Activated naive CD4-positive, alpha-beta T cell treated with anti-CD3 and anti-CD28 coated beads for 36 hours (primary cell): ENCODE results near the gene CACNA1C. TPM values are rescaled to one million over a fixed set of nuclear protein-coding genes. Genes with fewer than 3 reads are reported as not detected.

Experiments used
- CTCF ChIA-PET: fragments of 350-600 bp; sonication (Branson Sonifier 250); formaldehyde crosslinking; loops from one replicate; lab custom pipeline; 2021; ENCODE audit warnings: antibody characterized with exemption; lab: Charles Lee
- DNase-seq: peaks from one replicate; pipeline ENCODE4 v3.0.0-alpha.2; 2020
- H3K27ac Mint-ChIP-seq: one replicate; pipeline ENCODE4 v1.8.0; 2021; ENCODE audit warnings: mild to moderate bottlenecking, mixed read lengths
- H3K27me3 Mint-ChIP-seq: one replicate; pipeline ENCODE4 v1.8.0; 2021; ENCODE audit warnings: low read depth, mixed read lengths
- H3K36me3 Mint-ChIP-seq: one replicate; pipeline ENCODE4 v1.8.0; 2021; ENCODE audit warnings: low read depth, mixed read lengths
- H3K4me1 Mint-ChIP-seq: one replicate; pipeline ENCODE4 v1.8.0; 2021; ENCODE audit warnings: low read depth, mixed read lengths
- H3K4me3 Mint-ChIP-seq: one replicate; pipeline ENCODE4 v1.8.0; 2021; ENCODE audit warnings: mild to moderate bottlenecking, moderate library complexity, mixed read lengths
- H3K9me3 Mint-ChIP-seq: one replicate; pipeline ENCODE4 v1.8.0; 2021; ENCODE audit warnings: mixed read lengths
- intact Hi-C: fragments of 100-400 bp; cut with micrococcal nuclease; formaldehyde crosslinking; loops from one replicate; pipeline ENCODE4 v1.15.1; 2023
- total RNA-seq, 2 experiments: library from RNA; stranded (reverse); gene quantifications; one replicate each; pipeline ENCODE4 v1.2.3, GENCODE V29; 2021

CACNA1C gene
- total RNA-seq, 2 experiments from 2014 or later: 0.02 to 0.12 TPM

DNA sequence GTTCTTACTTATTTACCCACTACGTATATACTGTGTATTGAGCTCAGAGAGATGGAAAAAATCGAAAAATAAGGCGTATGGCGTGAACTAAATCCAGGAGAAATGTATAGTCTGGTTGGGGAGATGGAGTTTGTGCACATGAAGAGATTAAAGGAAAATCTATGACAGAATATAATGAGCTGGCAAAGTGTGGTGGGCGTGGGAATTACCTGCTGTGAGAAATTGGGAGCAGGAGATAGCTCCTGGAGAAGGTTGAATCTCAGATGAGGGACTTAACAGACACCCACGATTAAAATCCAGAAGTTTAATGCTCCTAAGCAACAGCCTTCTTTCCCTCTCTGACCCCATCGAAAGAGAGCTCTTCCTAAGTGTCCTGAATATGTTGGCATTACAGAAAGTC, 517.8 kb downstream of the CACNA1C start:
- no peak overlapping the region for H3K4me3 Mint-ChIP-seq
- H3K36me3 Mint-ChIP-seq: no peaks in the 10 kb centered on the region
- H3K4me1 Mint-ChIP-seq: no peaks in the 10 kb centered on the region
- DNase-seq: no peak
- H3K27me3 Mint-ChIP-seq: peaks cover 2% of the 10 kb centered on the region
- H3K9me3 Mint-ChIP-seq: no peaks in the 10 kb centered on the region
- CTCF ChIA-PET: no interaction called here
- H3K27ac Mint-ChIP-seq: no peak overlapping the region
- intact Hi-C loops: no loop called here

DNA sequence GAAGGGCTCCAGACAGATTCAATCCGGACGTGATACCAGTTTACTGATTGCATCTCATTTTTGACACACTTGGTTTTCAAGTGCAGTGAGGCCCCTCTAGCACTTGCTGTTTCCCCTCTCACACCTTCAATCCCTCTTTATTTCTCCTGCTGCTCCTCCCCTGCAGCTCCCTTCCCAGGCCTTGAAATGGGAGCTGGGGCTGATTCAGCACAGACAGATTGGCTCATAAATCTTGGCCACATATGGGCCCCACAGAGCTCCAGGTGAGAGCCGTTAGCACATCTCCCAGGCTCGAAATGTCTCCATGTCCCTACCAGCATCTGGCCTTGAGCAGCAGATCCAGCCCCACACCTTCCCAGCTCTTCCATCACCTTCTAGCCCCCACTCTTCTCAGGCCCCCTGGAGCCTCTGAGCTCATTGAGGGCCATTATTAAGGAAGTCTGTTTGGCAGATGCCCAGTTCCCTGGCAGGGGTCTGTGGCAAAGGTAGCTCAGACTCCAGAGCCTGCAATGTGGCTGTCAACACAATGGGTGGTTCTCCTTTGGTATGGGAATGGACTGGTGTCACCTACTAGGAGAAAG, 521.7 kb downstream of the CACNA1C start:
- no peak for DNase-seq
- H3K9me3 Mint-ChIP-seq: no peaks in the 10 kb centered on the region
- intact Hi-C loops: no loop called here
- H3K36me3 Mint-ChIP-seq: no peaks in the 10 kb centered on the region
- CTCF ChIA-PET: no interaction called here
- H3K4me3 Mint-ChIP-seq: no peak overlapping the region
- peaks cover 2% of the 10 kb centered on the region for H3K27me3 Mint-ChIP-seq
- H3K27ac Mint-ChIP-seq: no peak overlapping the region
- no peaks in the 10 kb centered on the region for H3K4me1 Mint-ChIP-seq

DNA sequence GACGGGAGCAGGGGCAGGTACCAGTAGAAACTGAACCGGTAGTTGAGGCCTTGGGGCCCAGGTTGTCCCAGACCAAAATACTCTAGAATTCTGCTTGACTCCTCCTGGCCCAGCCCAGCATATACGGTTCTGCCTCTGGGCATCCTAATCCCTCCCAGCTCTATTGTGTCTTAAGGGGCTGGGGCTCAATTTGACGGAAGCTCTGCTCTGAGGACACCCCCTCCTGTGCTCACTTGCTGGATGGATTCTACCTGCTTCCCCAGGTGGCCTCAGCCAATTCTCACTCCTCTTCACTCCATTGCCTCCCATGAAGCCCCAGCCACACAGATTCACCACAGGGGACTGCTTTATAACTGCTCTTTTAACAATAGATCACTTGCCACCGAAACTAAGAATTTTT, 522.5 kb downstream of the CACNA1C start:
- Mint-ChIP-seq H3K4me1 (no peaks in the 10 kb centered on the region), H3K27me3 (peaks cover 2% of the 10 kb centered on the region), H3K27ac (no peak overlapping the region), H3K4me3 (no peak overlapping the region), H3K9me3 (no peaks in the 10 kb centered on the region), H3K36me3 (no peaks in the 10 kb centered on the region)
- intact Hi-C loops: no loop called here
- CTCF ChIA-PET: no interaction called here
- no peak for DNase-seq

DNA sequence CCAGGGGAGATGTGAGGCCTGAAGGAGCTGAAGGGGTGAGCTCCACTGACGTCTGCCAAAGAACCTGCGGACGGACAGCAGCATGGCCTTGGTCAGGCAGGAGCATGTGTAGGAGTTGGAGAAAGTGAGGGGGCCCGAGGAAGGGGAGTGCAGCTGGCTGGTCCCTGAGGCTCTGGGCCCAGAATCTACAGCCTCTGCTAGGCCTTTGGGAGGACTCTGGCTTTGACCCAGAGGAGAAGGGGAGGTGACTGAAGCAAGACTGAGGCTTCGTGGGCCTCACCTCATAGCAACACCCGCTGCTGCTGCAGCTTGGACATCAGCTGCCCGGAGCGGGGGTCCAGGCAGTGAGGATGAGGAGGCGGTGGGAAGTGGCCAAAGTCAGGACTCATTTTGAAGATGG, 525.4 kb downstream of the CACNA1C start:
- Mint-ChIP-seq H3K4me3 (no peak overlapping the region), H3K4me1 (peaks cover 3% of the 10 kb centered on the region), H3K9me3 (no peaks in the 10 kb centered on the region), H3K27me3 (peaks cover 9% of the 10 kb centered on the region), H3K27ac (no peak overlapping the region), H3K36me3 (no peaks in the 10 kb centered on the region)
- no peak for DNase-seq
- intact Hi-C loops: no loop called here
- CTCF ChIA-PET: no interaction called here

DNA sequence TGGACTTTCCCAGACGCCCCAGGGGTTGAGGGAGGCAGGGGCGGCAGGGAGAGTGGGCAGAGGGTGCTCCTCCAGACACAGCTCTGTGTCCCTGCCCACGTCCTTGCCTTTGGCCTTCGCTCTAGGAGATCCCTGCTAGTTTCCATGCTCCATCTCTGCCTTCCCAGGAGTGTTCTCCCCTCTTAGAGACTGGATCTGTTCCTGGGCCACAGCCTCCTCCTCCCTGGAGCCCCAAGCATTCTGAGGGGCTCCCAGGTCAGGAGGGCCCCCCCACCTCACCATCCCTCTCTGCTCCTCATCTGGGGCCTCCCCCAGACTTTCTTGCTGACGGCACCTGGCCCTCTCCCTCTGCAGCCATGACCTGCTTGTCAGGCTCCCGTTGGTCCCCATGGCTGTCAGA, 526.0 kb downstream of the CACNA1C start:
- H3K4me1 Mint-ChIP-seq: peaks cover 3% of the 10 kb centered on the region
- CTCF ChIA-PET: no interaction called here
- intact Hi-C loops: no loop called here
- no peaks in the 10 kb centered on the region for H3K9me3 Mint-ChIP-seq
- DNase-seq: no peak
- no peak overlapping the region for H3K27ac Mint-ChIP-seq
- H3K4me3 Mint-ChIP-seq: no peak overlapping the region
- H3K36me3 Mint-ChIP-seq: no peaks in the 10 kb centered on the region
- H3K27me3 Mint-ChIP-seq: peaks cover 15% of the 10 kb centered on the region

DNA sequence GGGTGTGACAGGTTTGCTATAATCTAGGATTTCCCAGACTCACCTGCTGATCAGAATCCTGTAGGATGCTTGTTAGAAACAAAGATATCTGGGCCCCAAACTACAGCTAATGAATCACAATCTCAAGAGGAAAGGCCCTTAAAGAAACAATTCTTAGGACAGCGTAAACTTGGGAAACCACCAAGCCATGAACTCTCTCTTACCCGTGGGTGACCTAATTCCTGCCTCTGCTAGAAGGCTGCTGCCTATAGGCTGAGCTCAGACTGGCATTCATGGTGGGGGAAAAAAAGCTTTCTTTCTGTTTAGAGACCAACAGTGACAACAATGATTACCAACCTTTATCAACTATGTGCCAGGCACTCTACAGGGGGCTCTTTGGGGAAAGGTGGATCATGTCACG, 528.0 kb downstream of the CACNA1C start:
- Mint-ChIP-seq H3K27me3 (peaks cover 26% of the 10 kb centered on the region), H3K4me3 (no peak overlapping the region), H3K4me1 (peaks cover 3% of the 10 kb centered on the region), H3K27ac (no peak overlapping the region), H3K36me3 (no peaks in the 10 kb centered on the region), H3K9me3 (no peaks in the 10 kb centered on the region)
- intact Hi-C loops: loop anchor here (5.0 to 10.0 kb wide), 3 partner anchors 199 to 946 kb away; no protein-coding TSS in a partner anchor
- DNase-seq: no peak
- CTCF ChIA-PET: interaction anchor here (0.8 kb wide), 1 partner anchor 14 kb away, joined by 3 read pairs; no protein-coding TSS in a partner anchor

DNA sequence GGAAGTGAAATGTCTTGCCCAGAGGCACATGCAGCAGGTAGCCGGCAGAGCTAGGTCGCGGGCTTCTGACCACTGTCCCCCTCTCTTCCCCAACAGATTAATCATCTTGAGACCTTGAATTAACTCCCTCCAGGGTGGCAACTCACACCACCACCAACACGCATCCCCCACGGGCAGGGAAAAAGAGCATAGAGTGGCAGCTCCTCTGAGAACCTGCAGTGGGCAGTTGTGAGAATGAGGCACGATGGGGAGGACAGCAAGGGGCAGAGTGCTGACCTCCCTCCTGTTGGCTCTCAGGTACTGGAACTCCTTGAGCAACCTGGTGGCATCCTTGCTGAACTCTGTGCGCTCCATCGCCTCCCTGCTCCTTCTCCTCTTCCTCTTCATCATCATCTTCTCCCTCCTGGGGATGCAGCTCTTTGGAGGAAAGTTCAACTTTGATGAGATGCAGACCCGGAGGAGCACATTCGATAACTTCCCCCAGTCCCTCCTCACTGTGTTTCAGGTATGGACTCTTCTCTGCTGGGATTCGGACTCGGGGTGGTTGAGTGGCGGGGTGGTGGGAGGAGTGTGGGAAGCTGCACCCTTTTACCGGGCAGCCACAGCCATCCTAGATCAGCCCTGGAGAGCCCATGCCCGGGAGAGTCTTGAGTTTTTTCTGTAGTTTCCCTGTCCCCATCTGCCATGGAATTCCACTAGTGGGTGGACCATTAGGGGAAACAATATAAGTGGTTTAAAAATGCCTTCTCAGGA, 528.7 kb downstream of the CACNA1C start:
- no peak for DNase-seq
- Mint-ChIP-seq H3K4me1 (peaks cover 3% of the 10 kb centered on the region), H3K27me3 (peaks cover 27% of the 10 kb centered on the region), H3K27ac (no peak overlapping the region), H3K9me3 (no peaks in the 10 kb centered on the region), H3K4me3 (no peak overlapping the region), H3K36me3 (no peaks in the 10 kb centered on the region)
- intact Hi-C loops: loop anchor here (2.0 to 10.0 kb wide), 4 partner anchors 199 to 947 kb away; no protein-coding TSS in a partner anchor
- CTCF ChIA-PET: interaction anchor here (0.8 kb wide), 1 partner anchor 15 kb away, joined by 3 read pairs; no protein-coding TSS in a partner anchor

DNA sequence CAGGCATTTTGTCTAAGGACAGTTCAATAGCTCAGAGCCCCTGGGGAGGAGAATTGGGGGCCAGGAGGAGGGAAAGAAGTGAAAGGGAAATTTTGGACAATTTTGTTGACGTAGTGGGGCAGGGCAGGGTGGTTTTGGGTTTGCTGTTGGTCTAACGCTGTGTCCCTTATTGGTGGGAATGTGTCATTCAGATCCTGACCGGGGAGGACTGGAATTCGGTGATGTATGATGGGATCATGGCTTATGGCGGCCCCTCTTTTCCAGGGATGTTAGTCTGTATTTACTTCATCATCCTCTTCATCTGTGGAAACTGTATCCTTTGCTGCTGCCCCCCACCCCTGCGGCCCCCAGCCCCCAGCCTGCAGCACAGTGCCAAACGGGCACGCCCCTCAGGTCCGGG, 529.8 kb downstream of the CACNA1C start:
- H3K9me3 Mint-ChIP-seq: no peaks in the 10 kb centered on the region
- no peak overlapping the region for H3K27ac Mint-ChIP-seq
- intact Hi-C loops: loop anchor here (1.0 to 10.0 kb wide), 5 partner anchors 200 to 948 kb away; no protein-coding TSS in a partner anchor
- no peak for DNase-seq
- no peak overlapping the region for H3K4me3 Mint-ChIP-seq
- no peaks in the 10 kb centered on the region for H3K36me3 Mint-ChIP-seq
- peaks cover 28% of the 10 kb centered on the region for H3K27me3 Mint-ChIP-seq
- H3K4me1 Mint-ChIP-seq: peaks cover 3% of the 10 kb centered on the region
- CTCF ChIA-PET: interaction anchor here (0.6 to 1.5 kb wide), 8 partner anchors 21 to 453 kb away, joined by 3 to 6 read pairs (median 3); no protein-coding TSS in a partner anchor

DNA sequence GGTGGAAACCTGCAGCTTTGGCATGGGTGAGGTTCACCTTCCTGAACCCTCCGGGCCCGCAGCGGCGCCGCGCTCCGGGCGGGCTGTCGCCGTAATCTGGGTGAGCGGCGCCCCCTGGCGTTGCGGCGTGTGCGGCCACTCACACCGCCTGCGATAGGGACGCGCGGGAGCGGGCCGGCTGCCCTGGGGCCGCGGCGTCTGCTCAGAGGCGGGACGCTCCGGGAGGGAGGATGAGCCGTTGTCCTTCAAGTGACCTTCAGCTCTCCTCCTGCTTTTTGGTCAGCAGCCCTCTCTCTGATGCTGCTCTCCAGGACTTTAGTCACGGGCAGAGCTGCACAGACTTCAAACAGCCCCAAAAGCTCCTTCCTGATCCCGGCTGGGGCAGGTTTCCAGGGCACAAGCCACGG, 530.3 kb downstream of the CACNA1C start:
- H3K27me3 Mint-ChIP-seq: peaks cover 31% of the 10 kb centered on the region
- peaks cover 3% of the 10 kb centered on the region for H3K4me1 Mint-ChIP-seq
- peak; percentile 62 for DNase-seq
- intact Hi-C loops: loop anchor here (1.0 to 10.0 kb wide), 5 partner anchors 201 to 948 kb away; no protein-coding TSS in a partner anchor
- H3K9me3 Mint-ChIP-seq: no peaks in the 10 kb centered on the region
- no peaks in the 10 kb centered on the region for H3K36me3 Mint-ChIP-seq
- H3K4me3 Mint-ChIP-seq: no peak overlapping the region
- H3K27ac Mint-ChIP-seq: no peak overlapping the region
- CTCF ChIA-PET: interaction anchor here (0.6 to 1.5 kb wide), 15 partner anchors 10 to 573 kb away, joined by 3 to 6 read pairs (median 3); no protein-coding TSS in a partner anchor

DNA sequence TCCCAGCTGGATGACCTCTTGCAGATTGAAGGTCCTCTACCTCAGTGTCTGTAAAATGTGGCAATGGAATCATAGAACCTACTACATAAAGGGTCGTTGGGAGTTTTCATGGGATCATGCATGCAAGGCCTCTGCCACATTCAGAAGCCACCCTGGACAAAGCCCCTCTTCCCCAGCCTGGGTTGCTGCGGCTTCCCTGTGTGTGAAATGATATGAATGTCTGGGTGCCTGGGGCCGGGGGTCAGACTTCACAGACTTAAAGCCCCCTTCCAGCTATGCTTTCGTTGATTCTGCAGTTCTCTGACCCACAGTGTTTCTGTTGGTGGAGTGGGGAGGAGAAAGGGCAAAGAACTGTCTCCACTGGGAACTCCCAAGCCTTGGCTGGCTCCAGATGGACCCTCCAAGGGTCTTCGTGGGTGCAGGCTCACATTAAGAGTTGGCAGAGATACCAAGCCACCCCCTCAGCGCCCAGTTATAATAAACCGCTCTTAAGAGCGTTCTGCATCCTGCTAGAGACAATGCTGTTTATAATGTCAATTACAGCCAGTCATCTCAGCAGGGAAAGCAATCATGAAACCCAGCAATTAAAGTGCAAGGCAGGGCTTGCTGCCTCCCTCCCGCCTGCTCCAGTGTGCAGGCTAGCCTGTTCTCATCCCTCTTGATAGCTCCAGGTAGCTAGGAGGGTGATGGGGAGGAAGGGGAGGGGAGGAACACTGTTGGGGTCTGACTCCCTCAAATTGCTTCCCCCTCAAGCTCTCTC, 531.0 kb downstream of the CACNA1C start:
- peaks cover 3% of the 10 kb centered on the region for H3K4me1 Mint-ChIP-seq
- CTCF ChIA-PET: interaction anchor here (0.6 to 1.5 kb wide), 12 partner anchors 9 to 573 kb away, joined by 3 to 6 read pairs (median 3); no protein-coding TSS in a partner anchor
- H3K36me3 Mint-ChIP-seq: no peaks in the 10 kb centered on the region
- H3K9me3 Mint-ChIP-seq: no peaks in the 10 kb centered on the region
- no peak overlapping the region for H3K27ac Mint-ChIP-seq
- no peak overlapping the region for H3K4me3 Mint-ChIP-seq
- H3K27me3 Mint-ChIP-seq: peaks cover 36% of the 10 kb centered on the region
- no peak for DNase-seq
- intact Hi-C loops: loop anchor here (1.0 to 10.0 kb wide), 5 partner anchors 202 to 949 kb away; no protein-coding TSS in a partner anchor

DNA sequence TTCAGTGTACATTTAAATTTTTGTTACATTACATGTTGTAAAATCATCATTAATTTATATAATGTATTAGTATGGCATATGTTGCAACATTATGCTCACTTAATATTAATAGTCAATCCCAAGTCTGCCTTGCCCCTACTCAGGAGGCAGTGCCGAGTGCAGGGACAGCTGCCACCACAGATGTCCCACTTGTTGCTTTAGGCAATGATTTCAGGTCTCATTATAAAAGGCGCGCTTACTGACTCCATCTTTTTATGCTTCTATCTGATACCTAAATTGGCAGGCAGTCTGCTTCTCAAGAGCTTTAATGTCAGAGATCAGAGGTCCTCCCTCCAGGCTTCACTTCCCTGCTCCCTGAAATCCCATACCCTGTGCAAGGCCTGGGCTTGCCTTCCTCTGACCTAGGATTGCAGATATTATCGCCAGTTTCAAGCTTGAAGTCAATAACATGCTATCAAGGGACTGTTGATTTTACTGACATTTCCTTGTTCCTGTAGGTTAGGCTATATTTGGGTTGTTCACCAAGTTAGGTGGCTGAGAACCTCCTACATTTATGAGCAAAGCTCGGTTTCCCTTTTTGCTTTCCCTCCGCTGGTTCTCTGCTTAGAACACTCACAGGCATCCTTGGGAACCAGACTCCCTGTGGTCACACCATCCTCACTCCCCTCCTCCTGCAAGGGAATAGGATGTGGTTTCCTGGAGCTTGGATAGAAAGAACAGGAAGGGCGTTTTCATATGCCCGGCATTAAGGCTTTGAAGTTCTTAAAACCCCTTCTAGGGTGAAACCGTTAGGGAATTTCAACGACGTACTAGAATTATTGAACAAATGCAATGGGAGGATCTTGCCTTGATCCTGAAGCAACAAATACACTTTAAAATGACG, 533.6 kb downstream of the CACNA1C start:
- Mint-ChIP-seq H3K9me3 (no peaks in the 10 kb centered on the region), H3K27ac (no peak overlapping the region), H3K4me1 (peaks cover 3% of the 10 kb centered on the region), H3K36me3 (no peaks in the 10 kb centered on the region), H3K4me3 (no peak overlapping the region), H3K27me3 (peaks cover 40% of the 10 kb centered on the region)
- DNase-seq: no peak
- intact Hi-C loops: loop anchor here (10.0 kb wide), 1 partner anchor 952 kb away; no protein-coding TSS in a partner anchor
- CTCF ChIA-PET: interaction anchor here (0.6 kb wide), 1 partner anchor 375 kb away, joined by 3 read pairs; no protein-coding TSS in a partner anchor
